GM19438 (cell line): ENCODE results near the gene BOD1.

Source experiments
- ATAC-seq: cut with Tn5 transposase; IDR thresholded peaks from one replicate; pipeline ENCODE4 v1.9.1; 2021; ENCODE audit warnings: low read depth; ENCODE audit not compliant: unreplicated experiment

Gene BOD1

GRCh38 chr5:173581408-173582215 lies 34.8 kb downstream of the BOD1 start:
- ATAC-seq: no peak

GRCh38 chr5:173578947-173579615 lies 37.4 kb downstream of the BOD1 start:
- ATAC-seq: no peak

- no peak for ATAC-seq
Measured at GRCh38 chr5:173577817-173578216, 38.6 kb downstream of the BOD1 start.

GRCh38 chr5:173577166-173577565 lies 39.3 kb downstream of the BOD1 start:
- no peak for ATAC-seq

- no peak for ATAC-seq
Measured at GRCh38 chr5:173575985-173576384, 40.5 kb downstream of the BOD1 start.

GRCh38 chr5:173574983-173575382 lies 41.5 kb downstream of the BOD1 start:
- no peak for ATAC-seq

- peak; percentile 89 for ATAC-seq
Measured at GRCh38 chr5:173573126-173573960, 43.1 kb downstream of the BOD1 start.

- ATAC-seq: no peak
Measured at GRCh38 chr5:173572431-173573125, 43.9 kb downstream of the BOD1 start.

GRCh38 chr5:173570321-173571090 lies 45.9 kb downstream of the BOD1 start:
- ATAC-seq: no peak

- ATAC-seq: no peak
Measured at GRCh38 chr5:173568703-173569102, 47.7 kb downstream of the BOD1 start.

- ATAC-seq: no peak
Measured at GRCh38 chr5:173568128-173568527, 48.3 kb downstream of the BOD1 start.

- no peak for ATAC-seq
Measured at GRCh38 chr5:173567548-173567947, 48.9 kb downstream of the BOD1 start.

- no peak for ATAC-seq
Measured at GRCh38 chr5:173565491-173566072, 50.9 kb downstream of the BOD1 start.

GRCh38 chr5:173564106-173564505 lies 52.3 kb downstream of the BOD1 start:
- no peak for ATAC-seq

GRCh38 chr5:173563246-173563645 lies 53.2 kb downstream of the BOD1 start:
- ATAC-seq: no peak

- no peak for ATAC-seq
Measured at GRCh38 chr5:173562451-173562850, 54.0 kb downstream of the BOD1 start.
